Head of caudate nucleus (tissue), 42 donors: Measurements from ENCODE around the gene STK10.

Experiments
- DNase-seq, 42 donors: peaks; one replicate each; pipeline versions ENCODE4 v3.0.0 to v3.0.0-alpha.2; 2020 to 2021; ENCODE audit warnings: mixed read lengths in 7 of 42
- intact Hi-C: fragments of 100-400 bp; cut with DNase I; formaldehyde crosslinking; loops from one replicate; pipeline ENCODE4 v1.15.0; 2022

STK10 gene

DNA sequence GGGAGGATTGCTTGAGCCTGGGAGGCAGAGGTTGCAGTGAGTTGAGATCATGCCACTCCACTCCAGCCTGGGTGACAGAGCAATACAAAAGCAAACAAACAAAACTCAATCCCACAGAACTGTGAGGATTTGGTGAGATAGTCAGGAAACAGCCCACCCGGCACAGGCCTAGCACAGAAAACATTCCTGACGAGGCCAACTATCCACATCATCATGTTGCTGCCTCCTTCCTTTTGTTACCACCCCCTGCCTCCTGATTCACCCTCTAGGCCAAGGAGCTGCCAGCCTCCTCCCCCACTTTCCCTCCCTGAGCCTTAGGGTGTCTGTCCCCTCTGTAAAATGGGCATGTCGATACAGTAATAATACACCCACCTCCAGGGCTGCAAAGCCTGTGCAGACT is 39.0 kb downstream of the STK10 start:
- intact Hi-C loops, result no loop called here

GRCh38 chr5:172148381-172148780 is 39.6 kb downstream of the STK10 start:
- intact Hi-C loops, result no loop called here
- DNase-seq, result no peak

More for the DNA sequence above, 39.0 kb downstream of the STK10 start:
- peak in 1 of 42 donors; percentile 11 for DNase-seq

- intact Hi-C loops, result no loop called here
- no peak for DNase-seq
These were observed 40.2 kb downstream of the STK10 start for GRCh38 chr5:172147857-172148256.

- peak in 1 of 42 donors; percentile 21 for DNase-seq
- intact Hi-C loops, result no loop called here
These were observed 41.3 kb downstream of the STK10 start for GRCh38 chr5:172146748-172147092.

GRCh38 chr5:172145870-172146747 is 41.9 kb downstream of the STK10 start:
- intact Hi-C loops, result no loop called here
- DNase-seq, result peak in 1 of 42 donors; percentile 15

GRCh38 chr5:172144931-172145869 is 42.8 kb downstream of the STK10 start:
- intact Hi-C loops, result no loop called here
- DNase-seq, result peak in 14 of 42 donors; percentile 17 to 63 (median 38)

- DNase-seq, result peak in 40 of 42 donors; percentile 25 to 79 (median 52)
These were observed 43.7 kb downstream of the STK10 start for GRCh38 chr5:172144291-172144815.

GRCh38 chr5:172143875-172144274 is 44.1 kb downstream of the STK10 start:
- intact Hi-C loops, result no loop called here
- no peak for DNase-seq

More at GRCh38 chr5:172144291-172144815, 43.7 kb downstream of the STK10 start:
- intact Hi-C loops, result no loop called here

- no peak for DNase-seq
- intact Hi-C loops, result no loop called here
These were observed 45.3 kb downstream of the STK10 start for GRCh38 chr5:172142709-172143215.

DNA sequence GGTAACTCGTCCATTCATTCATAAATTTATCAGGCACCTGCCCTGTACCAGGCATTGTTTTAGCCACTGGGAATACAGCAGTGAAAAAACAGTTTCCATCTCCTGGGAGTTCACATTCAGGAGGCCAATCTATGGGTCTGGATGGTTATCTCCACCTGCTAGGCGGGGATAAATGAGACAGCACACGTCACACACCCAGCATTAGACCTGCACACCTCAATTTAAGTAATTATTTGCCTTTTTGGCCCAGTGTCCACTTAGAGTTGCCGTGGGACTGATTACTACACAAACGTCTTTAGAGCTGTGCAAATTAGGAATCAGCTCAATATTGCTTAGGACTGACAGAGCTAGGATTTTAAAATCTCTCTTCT is 46.1 kb downstream of the STK10 start:
- intact Hi-C loops, result no loop called here
- no peak for DNase-seq

DNA sequence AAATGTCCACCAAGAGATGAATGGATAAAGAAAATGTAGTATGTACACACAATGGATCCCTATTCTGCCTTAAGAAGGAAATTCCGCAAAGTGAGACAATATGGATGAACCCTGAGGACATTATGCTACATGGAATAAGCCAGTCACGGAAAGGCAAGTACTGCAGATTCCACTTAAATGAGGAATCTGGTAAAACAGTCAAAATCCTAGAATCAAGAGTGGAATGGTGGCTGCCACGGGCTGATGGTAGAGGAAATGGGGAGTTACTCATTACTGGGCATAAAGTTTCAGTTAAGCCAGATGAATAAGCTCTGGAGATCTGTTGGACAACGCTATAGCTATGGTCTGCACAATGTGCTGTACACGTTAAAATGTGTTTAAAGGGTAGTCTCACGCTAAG is 47.2 kb downstream of the STK10 start:
- DNase-seq, result no peak
- intact Hi-C loops, result no loop called here

GRCh38 chr5:172140120-172140519 is 47.9 kb downstream of the STK10 start:
- DNase-seq, result no peak
- intact Hi-C loops, result no loop called here

DNA sequence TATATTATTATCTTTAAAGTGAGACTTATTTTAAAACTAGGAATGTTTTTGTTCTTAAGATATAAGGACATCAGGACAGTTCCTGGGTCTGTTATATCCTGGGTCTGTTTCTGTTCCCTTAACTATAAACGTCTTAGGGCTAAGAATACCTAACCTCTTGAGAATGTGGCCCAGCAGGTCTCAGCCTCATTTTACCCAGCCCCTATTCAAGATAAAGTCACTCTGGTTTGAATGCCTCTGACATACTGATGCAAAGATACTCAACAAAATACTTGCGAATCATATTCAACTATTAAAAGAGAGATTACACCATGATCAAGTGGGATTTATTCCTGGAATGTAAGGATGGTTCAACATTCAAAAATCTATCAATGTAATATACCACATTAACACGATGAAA is 51.0 kb downstream of the STK10 start:
- no peak for DNase-seq

GRCh38 chr5:172133359-172134029 is 54.5 kb downstream of the STK10 start:
- peak in 26 of 42 donors; percentile 11 to 74 (median 42) for DNase-seq
- intact Hi-C loops, result no loop called here

More for the DNA sequence above, 51.0 kb downstream of the STK10 start:
- intact Hi-C loops, result no loop called here

- DNase-seq, result no peak
- intact Hi-C loops, result no loop called here
These were observed 56.3 kb downstream of the STK10 start for GRCh38 chr5:172131690-172132089.

DNA sequence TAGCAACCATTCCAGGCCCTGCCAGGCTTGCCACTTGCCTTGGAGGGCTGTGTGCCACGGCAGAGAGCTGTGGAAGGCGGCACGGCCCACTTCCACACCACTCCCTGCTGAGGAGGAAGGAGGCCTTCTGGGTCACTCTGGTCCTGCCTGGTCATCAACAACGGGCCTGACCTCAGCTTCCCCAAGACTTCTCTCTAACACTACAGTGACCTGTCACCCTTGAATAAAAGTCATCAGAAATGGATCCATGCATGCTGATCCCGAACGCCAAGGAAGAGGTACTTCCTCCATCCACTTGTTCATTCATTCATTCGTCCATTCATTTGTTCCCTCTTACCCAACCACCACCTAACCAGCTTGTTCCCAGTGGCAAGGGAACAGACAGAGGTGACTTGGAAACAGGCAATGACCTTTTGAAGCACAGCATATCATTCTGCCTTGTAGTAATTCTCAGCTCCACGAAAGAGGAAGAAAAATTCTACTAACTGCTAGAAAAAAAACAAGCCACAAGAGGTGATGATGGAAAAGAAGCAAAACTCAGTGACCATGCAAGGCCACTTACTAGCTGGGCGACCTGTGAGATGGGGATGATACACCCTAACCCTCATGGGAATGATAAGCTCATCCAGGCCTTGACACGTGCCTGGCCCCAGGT is 58.6 kb downstream of the STK10 start:
- DNase-seq, result peak in 2 of 42 donors; percentile 9 to 17
- intact Hi-C loops, result no loop called here

DNA sequence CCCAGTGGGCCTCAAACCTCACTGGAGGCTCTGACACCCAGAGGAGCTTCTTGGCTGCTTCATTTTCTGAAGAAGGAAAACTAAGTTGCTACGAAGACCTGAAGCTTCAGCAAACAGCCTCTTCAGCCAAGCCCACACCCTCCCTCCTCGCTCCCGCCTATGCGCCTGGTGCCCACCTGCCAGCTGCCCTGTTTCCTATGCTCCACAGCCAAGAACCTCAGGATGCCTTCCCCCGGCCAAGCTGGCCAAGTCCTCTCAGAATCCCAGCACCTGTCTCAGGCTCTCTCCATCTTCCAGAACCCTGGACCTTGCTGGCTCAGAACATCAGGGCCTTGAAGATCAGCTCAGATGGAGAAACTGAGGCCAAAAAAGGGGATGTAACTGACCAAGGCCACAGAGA is 60.4 kb downstream of the STK10 start:
- peak in 1 of 42 donors; percentile 9 for DNase-seq
- intact Hi-C loops, result no loop called here

DNA sequence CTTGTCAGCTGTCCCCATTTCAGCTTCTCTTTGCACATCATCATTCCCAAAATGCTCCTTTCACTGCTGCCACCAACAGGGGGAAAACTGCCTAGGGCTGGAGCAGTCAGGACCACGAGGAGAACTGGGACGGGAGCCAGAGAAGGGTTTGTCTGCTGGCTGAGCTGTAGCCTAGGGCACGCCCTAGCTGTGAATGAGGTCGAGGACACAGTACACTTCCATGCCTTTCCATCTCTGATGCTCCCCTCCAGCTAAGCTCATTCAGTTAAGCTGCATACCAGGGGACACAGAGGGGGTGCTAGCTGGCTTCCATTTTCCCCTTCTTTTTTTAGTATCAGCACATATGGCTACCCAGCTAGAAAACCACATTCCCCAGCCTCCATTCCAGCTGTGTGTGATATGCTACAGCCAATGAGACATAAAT is 64.7 kb downstream of the STK10 start:
- DNase-seq, result peak in 41 of 42 donors; percentile 32 to 86 (median 69)
- intact Hi-C loops, result no loop called here
